Peyer's patch (tissue), 4 donors: ENCODE measurements around the gene OPRL1. TPM values are rescaled to one million over a fixed set of nuclear protein-coding genes. Genes with fewer than 3 reads are reported as not detected.

Source experiments
- DNase-seq, 3 donors: peaks; one replicate each; pipeline ENCODE4 v3.0.0-alpha.2; 2017 to 2019
- H3K27ac ChIP-seq, 4 donors: fragments of 200-600 bp; sonication (generic); one replicate each; pipeline ENCODE4 v1.5.1; 2016 to 2019
- H3K27me3 ChIP-seq, 2 donors: fragments of 200-600 bp; sonication (generic); one replicate each; pipeline ENCODE4 v1.5.1; 2019
- H3K36me3 ChIP-seq, 3 donors: fragments of 200-600 bp; sonication (generic); one replicate each; pipeline ENCODE4 v1.5.1; 2016 to 2019
- H3K4me1 ChIP-seq, 4 donors: fragments of 200-600 bp; sonication (generic); one replicate each; pipeline ENCODE4 v1.5.1; 2016 to 2019
- H3K4me3 ChIP-seq, 4 donors: fragments of 200-600 bp; sonication (generic); 1 replicate in 3 of 4; 2 replicates in 1 of 4; pipeline ENCODE4 v1.5.1; 2016 to 2019; ENCODE audit warnings: mild to moderate bottlenecking in 1 of 4
- H3K9me3 ChIP-seq, 4 donors: fragments of 200-600 bp; sonication (generic); one replicate each; pipeline ENCODE4 v1.5.1; 2016 to 2019; ENCODE audit warnings: mild to moderate bottlenecking in 1 of 4
- CTCF ChIP-seq, 6 experiments: fragments of 450-650 bp in 4 of 6; fragments of 200-600 bp in 2 of 6; sonication (generic) in 1 of 6; IDR thresholded peaks; one replicate each; pipeline ENCODE4 v1.5.1; 2017 to 2019; ENCODE audit warnings: antibody characterized with exemption in 6 of 6, mild to moderate bottlenecking in 3 of 6, moderate library complexity in 1 of 6
- POLR2A ChIP-seq, 2 donors: fragments of 450-650 bp; IDR thresholded peaks; one replicate each; pipeline ENCODE4 v1.5.1; 2017; ENCODE audit warnings: antibody characterized with exemption in 2 of 2, mild to moderate bottlenecking in 2 of 2, moderate library complexity in 2 of 2
- total RNA-seq, 4 donors: library from RNA; depleted of rRNA; stranded (reverse); fragments of >200 nt; gene quantifications; one replicate each; pipeline ENCODE4 v1.1.0, GENCODE V29; 2016

Gene OPRL1
- total RNA-seq, 4 donors from 2014 or later: 0.27 TPM; not detected in 3

DNA sequence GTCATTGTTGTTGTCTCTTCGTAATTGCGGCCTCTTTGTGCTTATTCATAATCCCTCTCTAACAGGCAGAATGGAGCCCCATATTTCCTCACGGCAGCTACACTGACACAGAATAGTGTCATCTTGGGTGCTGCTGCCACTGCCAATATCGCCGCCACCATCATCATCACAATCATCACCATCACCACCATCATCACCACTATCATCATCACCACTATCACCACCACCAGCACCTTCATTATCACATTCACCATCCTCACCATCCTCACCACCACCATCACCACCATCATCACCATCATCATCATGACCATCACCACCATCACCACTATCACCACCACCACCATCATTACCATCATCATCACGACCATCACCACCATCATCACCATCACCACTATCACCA, 16.7 kb downstream of the OPRL1 start:
- DNase-seq: no peak
- H3K4me1 ChIP-seq: peaks cover 0 to 15% (median 0%) of the 10 kb centered on the region in 4 donors
- no peak overlapping the region for H3K4me3 ChIP-seq
- H3K36me3 ChIP-seq: no peaks in the 10 kb centered on the region
- peaks cover 0 to 6% of the 10 kb centered on the region in 2 donors for H3K27me3 ChIP-seq
- no peak overlapping the region for H3K27ac ChIP-seq
- H3K9me3 ChIP-seq: no peaks in the 10 kb centered on the region
- TF ChIP-seq CTCF (IDR thresholded peaks at IDR 0.05): no peak
- no peak for TF ChIP-seq POLR2A (IDR thresholded peaks at IDR 0.05)

DNA sequence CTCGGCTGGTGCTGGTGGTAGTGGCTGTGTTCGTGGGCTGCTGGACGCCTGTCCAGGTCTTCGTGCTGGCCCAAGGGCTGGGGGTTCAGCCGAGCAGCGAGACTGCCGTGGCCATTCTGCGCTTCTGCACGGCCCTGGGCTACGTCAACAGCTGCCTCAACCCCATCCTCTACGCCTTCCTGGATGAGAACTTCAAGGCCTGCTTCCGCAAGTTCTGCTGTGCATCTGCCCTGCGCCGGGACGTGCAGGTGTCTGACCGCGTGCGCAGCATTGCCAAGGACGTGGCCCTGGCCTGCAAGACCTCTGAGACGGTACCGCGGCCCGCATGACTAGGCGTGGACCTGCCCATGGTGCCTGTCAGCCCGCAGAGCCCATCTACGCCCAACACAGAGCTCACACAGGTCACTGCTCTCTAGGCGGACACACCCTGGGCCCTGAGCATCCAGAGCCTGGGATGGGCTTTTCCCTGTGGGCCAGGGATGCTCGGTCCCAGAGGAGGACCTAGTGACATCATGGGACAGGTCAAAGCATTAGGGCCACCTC, 18.7 kb downstream of the OPRL1 start:
- H3K4me3 ChIP-seq: no peak overlapping the region
- TF ChIP-seq CTCF (IDR thresholded peaks at IDR 0.05) (no peak), POLR2A (IDR thresholded peaks at IDR 0.05) (no peak)
- H3K4me1 ChIP-seq: peaks cover 0 to 24% (median 4%) of the 10 kb centered on the region in 4 donors
- DNase-seq: no peak
- H3K27me3 ChIP-seq: peaks cover 0 to 19% of the 10 kb centered on the region in 2 donors
- no peaks in the 10 kb centered on the region for H3K9me3 ChIP-seq
- H3K36me3 ChIP-seq: no peaks in the 10 kb centered on the region
- no peak overlapping the region for H3K27ac ChIP-seq

DNA sequence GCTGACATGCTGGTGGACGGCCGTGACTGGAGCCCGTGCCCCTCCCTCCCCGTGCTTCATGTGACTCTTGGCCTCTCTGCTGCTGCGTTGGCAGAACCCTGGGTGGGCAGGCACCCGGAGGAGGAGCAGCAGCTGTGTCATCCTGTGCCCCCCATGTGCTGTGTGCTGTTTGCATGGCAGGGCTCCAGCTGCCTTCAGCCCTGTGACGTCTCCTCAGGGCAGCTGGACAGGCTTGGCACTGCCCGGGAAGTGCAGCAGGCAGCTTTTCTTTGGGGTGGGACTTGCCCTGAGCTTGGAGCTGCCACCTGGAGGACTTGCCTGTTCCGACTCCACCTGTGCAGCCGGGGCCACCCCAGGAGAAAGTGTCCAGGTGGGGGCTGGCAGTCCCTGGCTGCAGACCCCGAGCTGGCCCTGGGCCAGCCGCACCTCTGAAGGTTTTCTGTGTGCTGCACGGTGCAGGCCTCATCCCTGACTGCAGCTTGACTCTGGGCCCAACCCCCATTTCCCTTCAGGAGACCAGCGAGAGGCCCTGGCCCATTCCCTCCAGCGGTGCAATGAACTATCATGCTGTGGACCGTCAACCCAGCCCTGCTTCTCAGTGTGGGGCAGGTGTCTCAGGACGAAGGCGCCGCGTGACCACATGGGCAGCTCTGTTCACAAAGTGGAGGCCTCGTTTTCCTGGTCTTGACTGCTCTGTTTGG, 19.4 kb downstream of the OPRL1 start:
- Histone ChIP-seq H3K4me1 (peaks cover 0 to 24% (median 4%) of the 10 kb centered on the region in 4 donors), H3K36me3 (no peaks in the 10 kb centered on the region), H3K4me3 (no peak overlapping the region), H3K27me3 (peaks cover 0 to 19% of the 10 kb centered on the region in 2 donors), H3K9me3 (no peaks in the 10 kb centered on the region), H3K27ac (peak overlapping the region in 1 of 4 donors; percentile 66)
- no peak for DNase-seq
- TF ChIP-seq POLR2A (IDR thresholded peaks at IDR 0.05) (no peak), CTCF (IDR thresholded peaks at IDR 0.05) (no peak)

GRCh38 chr20:64099880-64100565, 20.1 kb downstream of the OPRL1 start:
- no peaks in the 10 kb centered on the region for H3K9me3 ChIP-seq
- peaks cover 0 to 19% of the 10 kb centered on the region in 2 donors for H3K27me3 ChIP-seq
- peak overlapping the region in 1 of 4 donors; percentile 66 for H3K27ac ChIP-seq
- peaks cover 0 to 24% (median 4%) of the 10 kb centered on the region in 4 donors for H3K4me1 ChIP-seq
- no peak overlapping the region for H3K4me3 ChIP-seq
- H3K36me3 ChIP-seq: no peaks in the 10 kb centered on the region
- TF ChIP-seq CTCF (IDR thresholded peaks at IDR 0.05) (no peak), POLR2A (IDR thresholded peaks at IDR 0.05) (no peak)
- DNase-seq: peak in 2 of 3 donors; percentile 64 to 77

DNA sequence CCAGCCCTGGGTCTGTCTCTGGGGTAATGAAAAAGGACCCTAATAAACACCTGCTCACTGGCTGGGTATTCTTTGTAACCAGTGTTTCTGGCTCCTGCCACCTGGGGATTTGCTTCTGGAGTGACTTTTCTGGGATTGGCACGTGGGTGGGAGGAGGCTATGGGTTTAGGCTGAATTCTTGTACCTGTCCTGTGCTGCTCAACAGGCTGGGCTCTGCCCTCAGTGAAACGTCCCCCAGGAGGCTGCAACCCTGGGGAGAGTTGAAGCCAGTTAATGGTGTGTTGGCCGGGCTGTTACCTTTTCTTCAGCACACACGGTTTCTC, 20.6 kb downstream of the OPRL1 start:
- TF ChIP-seq POLR2A (IDR thresholded peaks at IDR 0.05) (no peak), CTCF (IDR thresholded peaks at IDR 0.05) (no peak)
- peak overlapping the region in 1 of 4 donors; percentile 66 for H3K27ac ChIP-seq
- H3K4me1 ChIP-seq: peaks cover 0 to 24% (median 4%) of the 10 kb centered on the region in 4 donors
- no peaks in the 10 kb centered on the region for H3K9me3 ChIP-seq
- peaks cover 0 to 19% of the 10 kb centered on the region in 2 donors for H3K27me3 ChIP-seq
- no peak overlapping the region for H3K4me3 ChIP-seq
- no peaks in the 10 kb centered on the region for H3K36me3 ChIP-seq
- DNase-seq: no peak
